Pons (tissue), 1 donor: ENCODE measurements around the gene FAM53A.
"Not testable (repeated sequence)": the region's sequence is repeated elsewhere in the genome, so short reads cannot be mapped to it uniquely, and the experiment has no call there.

Experiments
- DNase-seq: peaks from one replicate; pipeline ENCODE4 v3.0.0-alpha.2; 2016; ENCODE audit warnings: low spot score

The FAM53A gene

DNA sequence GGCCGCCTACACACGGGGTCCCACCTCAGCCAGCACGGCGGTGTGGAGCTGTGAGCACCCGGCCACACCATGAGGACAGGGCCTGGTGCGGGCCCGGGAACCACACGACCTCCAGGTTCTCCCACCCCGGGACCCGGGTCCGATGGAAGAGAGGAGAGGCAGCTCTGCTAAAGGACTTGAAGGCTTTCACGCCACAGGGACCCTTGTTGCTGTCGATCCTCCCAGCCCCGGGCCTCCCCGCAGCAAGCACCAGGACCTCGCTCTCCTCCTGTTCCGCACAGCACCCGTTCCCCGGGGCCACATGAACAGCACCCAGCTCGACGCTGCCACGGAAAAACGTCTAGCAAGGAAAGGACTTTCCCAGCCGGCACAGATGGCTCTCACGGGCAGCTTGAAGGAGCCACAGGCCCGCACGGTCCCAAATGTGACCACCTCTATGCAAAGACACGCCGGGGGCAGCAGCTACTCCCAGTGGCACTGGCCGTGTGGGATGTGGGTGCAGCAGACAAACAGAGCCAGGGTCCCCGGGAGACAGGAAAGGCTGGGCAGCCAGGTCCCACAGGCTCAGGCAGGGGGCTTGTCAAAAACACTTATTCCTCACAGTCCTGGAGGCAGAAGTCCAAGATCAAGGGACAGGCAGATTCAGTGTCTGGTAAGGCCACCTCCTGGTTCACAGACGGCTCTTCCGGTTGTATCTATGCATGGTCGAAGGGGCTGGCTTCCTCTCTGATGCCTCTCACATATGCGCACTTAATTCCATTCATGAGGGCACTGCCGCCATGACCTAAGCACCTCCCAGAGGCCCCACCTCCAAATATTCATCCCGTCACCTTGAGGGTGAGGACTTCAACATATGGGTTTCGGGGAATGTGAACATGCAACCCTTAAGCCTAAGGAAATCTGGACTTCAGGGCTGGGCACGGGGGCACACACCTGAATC lies 24.7 kb downstream of the FAM53A start:
- no peak for DNase-seq

GRCh38 chr4:1658581-1658980 lies 25.5 kb downstream of the FAM53A start:
- no peak for DNase-seq

DNA sequence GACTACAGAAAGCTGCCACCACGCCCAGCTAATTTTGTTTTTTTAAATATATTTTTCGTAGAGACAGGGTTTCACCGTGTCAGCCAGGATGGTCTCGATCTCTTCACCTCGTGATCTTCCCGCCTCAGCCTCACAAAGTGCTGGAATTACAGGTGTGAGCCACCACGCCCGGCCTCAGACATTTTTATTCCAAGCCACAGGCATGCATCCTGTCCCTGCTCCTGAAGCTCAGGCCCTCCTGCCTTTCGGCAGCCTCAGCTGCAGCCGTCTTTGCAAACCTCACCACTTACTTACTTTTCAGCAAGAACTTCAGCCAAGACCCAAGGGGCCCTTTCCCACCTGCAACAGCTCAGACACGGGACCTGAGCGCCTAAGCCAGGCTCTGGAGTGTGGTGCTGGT lies 26.0 kb downstream of the FAM53A start:
- no peak for DNase-seq

GRCh38 chr4:1656986-1657385 lies 27.1 kb downstream of the FAM53A start:
- no peak for DNase-seq

- DNase-seq = no peak
These were observed 28.0 kb downstream of the FAM53A start for GRCh38 chr4:1656132-1656531.

DNA sequence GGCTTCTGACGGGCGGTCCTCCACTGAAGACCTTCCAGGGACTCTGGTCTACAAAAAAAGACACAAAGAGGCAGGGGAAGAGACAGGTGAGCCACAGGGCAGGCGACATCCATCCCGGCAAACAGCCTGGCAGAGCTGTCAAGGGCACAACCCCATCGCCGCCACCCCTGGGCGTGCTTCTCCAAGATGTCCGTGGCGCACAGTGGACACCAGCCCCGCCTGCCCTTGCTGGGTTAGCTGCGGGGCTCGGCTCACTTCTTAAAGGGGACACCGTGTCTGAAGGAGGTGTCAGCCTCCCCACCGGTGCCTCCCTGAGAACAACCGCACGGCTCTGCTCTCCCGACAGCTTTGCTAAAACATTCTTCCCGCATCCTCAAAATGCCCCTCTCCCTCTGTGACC lies 28.4 kb downstream of the FAM53A start:
- DNase-seq = no peak

- no peak for DNase-seq
These were observed 29.0 kb downstream of the FAM53A start for GRCh38 chr4:1655081-1655480.

DNA sequence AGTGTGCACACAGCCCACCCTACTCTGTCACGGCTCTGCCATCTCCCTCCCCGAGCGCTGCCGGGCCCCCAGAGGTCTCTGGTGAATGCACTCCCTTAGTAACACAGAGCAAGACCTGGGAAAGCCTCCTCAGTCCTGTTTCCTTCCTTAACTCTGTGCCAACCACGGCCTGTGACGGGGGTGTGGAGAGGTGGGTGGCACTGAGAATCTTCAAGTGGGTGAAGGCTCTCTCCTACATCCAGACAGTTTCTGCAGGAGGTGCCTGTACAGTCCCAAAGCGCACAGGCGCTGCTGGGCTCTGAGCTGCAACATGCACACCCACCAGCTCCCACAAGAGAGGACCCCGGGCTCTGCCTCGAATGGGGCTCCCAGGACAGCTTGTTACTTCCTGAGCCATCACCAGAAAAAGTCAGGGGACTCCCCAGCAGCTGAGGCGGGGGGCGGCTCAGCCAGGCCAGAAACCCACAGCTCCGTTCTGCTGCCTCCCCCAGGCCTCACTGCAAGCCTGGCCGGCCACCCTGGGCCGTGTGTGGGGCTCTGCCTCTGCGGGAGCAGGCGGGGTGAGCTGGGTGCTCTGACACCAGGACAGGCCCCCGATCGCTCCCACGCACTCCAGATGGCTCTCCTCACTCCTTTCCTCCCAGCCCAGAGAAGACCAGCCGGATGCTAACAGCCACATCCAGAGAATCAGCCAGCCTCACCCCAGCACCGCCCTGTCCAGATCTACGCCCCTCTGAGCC lies 29.7 kb downstream of the FAM53A start:
- DNase-seq = no peak

- DNase-seq = no peak
These were observed 30.3 kb downstream of the FAM53A start for GRCh38 chr4:1653776-1654175.

DNA sequence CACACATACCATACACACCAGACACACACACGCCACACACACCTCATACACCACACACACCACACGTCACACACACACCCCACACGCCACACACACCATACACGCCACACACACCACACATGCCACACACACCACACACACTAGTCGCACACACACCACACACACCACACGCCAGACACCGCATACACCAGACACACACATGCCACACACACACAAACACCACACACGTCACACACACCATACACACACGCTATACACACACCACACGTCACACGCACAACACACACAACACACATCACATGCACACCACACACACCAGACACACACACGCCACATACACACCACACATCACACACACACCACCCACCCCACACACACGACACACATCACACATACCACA lies 32.0 kb downstream of the FAM53A start:
- no peak for DNase-seq

DNA sequence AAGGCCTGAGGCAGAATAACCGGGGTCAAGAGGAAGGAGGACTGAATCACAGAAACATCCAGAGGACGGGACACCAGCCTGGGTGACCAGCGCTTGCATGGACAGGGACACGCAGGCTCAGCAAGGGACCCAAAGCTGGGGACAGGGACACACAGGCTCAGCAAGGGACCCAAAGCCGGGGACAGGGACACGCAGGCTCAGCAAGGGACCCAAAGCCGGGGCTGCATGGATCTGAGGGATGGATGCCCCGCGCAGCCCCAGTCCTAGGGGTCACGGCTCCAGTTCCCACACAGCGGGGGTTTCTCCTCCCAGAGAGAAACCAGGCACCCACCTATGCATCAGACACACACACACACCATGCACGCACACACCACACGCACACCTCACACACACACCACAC lies 32.5 kb downstream of the FAM53A start:
- no peak for DNase-seq

DNA sequence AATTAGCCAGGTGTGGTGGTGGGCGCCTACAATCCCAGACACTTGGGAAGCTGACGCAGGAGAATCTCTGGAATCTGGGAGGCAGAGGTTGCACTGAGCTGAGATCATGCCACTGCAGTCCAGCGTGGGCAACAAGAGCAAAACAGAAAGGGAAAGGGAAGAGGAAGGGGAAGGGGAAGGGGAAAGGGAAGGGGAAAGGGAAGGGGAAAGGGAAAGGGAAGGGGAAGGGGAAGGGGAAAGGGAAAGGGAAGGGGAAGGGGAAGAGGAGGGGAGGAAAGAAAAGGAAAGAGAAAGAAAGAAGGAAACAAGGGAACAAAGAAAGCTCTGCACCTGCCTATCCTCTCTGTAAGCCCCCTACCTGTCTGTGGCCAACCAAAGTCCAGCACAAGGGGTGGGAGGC lies 35.2 kb downstream of the FAM53A start:
- DNase-seq = no peak

DNA sequence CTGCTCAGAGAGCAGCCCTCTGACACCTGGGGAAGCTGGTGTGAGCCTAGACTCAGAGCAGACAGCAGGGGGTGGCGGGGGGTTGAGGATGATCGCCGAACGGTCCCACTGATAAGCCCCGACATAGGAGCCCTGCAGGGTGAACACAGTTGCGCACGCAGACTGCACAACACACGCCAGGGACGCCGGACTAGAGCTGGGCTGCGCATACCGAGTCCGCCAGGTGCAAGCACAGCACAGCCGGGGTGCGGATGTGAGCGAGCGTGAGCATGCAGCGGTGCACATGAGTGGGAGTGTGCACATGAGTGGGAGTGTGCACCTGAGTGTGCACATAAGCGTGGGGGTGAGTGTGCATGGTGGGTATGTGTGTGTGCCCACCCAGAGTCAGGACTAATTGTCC lies 36.7 kb downstream of the FAM53A start:
- DNase-seq = no peak

DNA sequence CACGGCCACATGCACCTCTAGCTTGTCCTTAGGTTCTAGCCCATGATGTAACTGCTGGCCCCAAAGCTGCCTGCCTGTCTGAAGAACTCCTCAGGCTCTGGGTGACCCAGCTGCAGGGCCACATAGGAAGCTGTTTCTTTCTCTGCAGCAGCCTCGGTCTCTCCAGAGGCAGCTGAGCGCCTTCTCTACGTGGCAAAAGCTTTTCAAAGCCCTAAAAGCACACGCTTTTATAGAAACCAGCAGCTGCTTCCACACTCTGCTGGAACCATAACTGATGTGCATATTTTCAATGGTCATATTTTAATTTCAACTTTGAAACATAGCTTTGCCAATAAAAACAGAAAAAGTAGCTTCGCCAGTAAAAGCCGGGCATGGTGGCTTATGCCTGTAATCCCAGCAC lies 37.4 kb downstream of the FAM53A start:
- peak; percentile 15 for DNase-seq

GRCh38 chr4:1644891-1645657 lies 39.0 kb downstream of the FAM53A start:
- DNase-seq = peak; percentile 94

DNA sequence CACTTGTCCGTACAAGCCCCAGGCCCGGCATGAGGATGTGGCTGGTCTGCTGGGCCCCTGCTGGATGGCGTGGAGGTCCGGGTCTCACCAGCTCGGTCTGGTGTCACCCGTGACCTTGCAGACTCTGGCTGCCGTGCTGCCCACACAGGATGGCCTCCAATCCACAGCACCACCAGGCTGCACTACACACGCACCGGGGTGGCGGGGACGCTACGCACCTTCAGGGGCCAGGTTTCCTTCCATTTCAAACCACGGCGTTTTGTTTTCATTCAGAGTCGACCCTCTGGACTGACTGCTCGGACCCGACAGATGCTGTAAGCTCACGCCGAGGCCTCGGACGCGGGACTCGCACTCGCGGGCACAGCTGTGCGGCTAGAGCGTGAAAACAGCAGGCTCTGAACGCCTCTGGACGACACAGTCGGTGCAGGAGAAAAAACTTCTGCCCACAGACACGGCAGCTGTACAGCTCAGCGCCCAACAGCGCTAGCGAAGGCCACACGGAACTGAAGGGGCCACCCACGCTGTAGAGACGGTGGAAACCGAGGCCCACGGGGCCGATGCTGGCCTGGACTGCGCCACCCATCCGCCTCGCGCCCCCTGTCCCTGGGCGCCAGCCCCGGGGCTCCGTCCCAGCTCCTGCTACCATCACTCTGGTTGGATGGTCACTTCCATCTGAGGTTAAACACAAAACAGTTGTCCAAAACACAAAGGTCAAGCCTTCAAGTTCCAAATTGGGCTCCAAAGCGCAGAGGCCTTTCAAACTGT lies 40.0 kb downstream of the FAM53A start:
- DNase-seq = no peak

- DNase-seq = no peak
These were observed 41.7 kb downstream of the FAM53A start for GRCh38 chr4:1642196-1642951.

GRCh38 chr4:1641671-1642070 lies 42.4 kb downstream of the FAM53A start:
- DNase-seq = no peak

GRCh38 chr4:1640716-1641503 lies 43.2 kb downstream of the FAM53A start:
- DNase-seq = not testable (repeated sequence)

GRCh38 chr4:1640190-1640589 lies 43.9 kb downstream of the FAM53A start:
- no peak for DNase-seq
